K562 (cell line): ENCODE results near the gene ID2. TPM values are rescaled to one million over a fixed set of nuclear protein-coding genes. Genes with fewer than 3 reads are reported as not detected.

Source experiments
- ATAC-seq: fragments of 200-7000 bp; cut with Tn5 transposase; 3 replicates; pipeline ENCODE4 v1.9.1; 2020; ENCODE audit warnings: moderate library complexity
- BruUV-seq: library from RNA; stranded (reverse); fragments of 400-500 nt; replicated peaks from 2 replicates; lab custom pipeline; 2021; lab: Mats Ljungman, UMichigan
- CTCF ChIA-PET: fragments of 300-600 bp; formaldehyde crosslinking; extraction: SDS; loops from one replicate; lab custom pipeline; 2021; ENCODE audit warnings: low intra/inter-chr PET ratio; lab: Yijun Ruan, JAX
- POLR2A ChIA-PET: fragments of 300-600, 350-650 bp; sonication (Branson Sonifier 250); formaldehyde crosslinking; extraction: SDS; loops from one replicate; lab custom pipeline; 2021; ENCODE audit warnings: antibody characterized with exemption, inconsistent platforms; lab: Yijun Ruan, JAX
- DNase-seq, 4 experiments: peaks; one replicate each; pipeline versions ENCODE4 v3.0.0 to v3.0.0-alpha.2; 2011 to 2018; ENCODE audit warnings: low spot score in 3 of 4, mixed read lengths in 3 of 4; ENCODE audit errors: extremely low read depth in 1 of 4
- FAIRE-seq: peaks from 2 replicates; lab custom pipeline; 2011; peaks lifted over from hg19 to GRCh38; lab: Jason Lieb, UNC
- H2AFZ ChIP-seq: 2 replicates; pipeline ENCODE4 v1.6.0; 2011; ENCODE audit warnings: low read depth, low read length, control low read depth, inconsistent platforms
- H3K27ac ChIP-seq: fragments of 200-600 bp; 3 replicates; pipeline ENCODE4 v1.8.0; 2011; ENCODE audit warnings: low read depth, mild to moderate bottlenecking, control low read depth, inconsistent platforms, low read length, moderate library complexity, mixed read lengths; ENCODE audit errors: extremely low read depth
- H3K27me3 ChIP-seq, 2 experiments: fragments of 300-600 bp in 1 of 2; 2 replicates in 1 of 2; 3 replicates in 1 of 2; pipeline versions ENCODE4 v1.6.0 to v1.8.0; 2011; ENCODE audit warnings: inconsistent platforms in 2 of 2, low read length in 2 of 2, mild to moderate bottlenecking in 1 of 2, mixed read lengths in 1 of 2, moderate library complexity in 1 of 2; ENCODE audit not compliant: control insufficient read depth in 2 of 2, insufficient read depth in 2 of 2
- H3K36me3 ChIP-seq: fragments of 300-600 bp; 3 replicates; pipeline ENCODE4 v1.8.0; 2011; ENCODE audit warnings: mild to moderate bottlenecking, low read length, inconsistent platforms; ENCODE audit not compliant: control insufficient read depth, insufficient read depth
- H3K4me1 ChIP-seq, 2 experiments: fragments of 200-600 bp in 1 of 2; replicated peaks in 1 of 2; 2 replicates in 1 of 2; 3 replicates in 1 of 2; pipeline versions ENCODE4 v1.5.1 to v1.8.0; 2011; ENCODE audit warnings: inconsistent platforms in 2 of 2, low read length in 2 of 2, mild to moderate bottlenecking in 1 of 2, mixed read lengths in 1 of 2, moderate library complexity in 1 of 2; ENCODE audit not compliant: control insufficient read depth in 2 of 2, insufficient read depth in 2 of 2
- H3K4me2 ChIP-seq: 2 replicates; pipeline ENCODE4 v1.6.1; 2011; ENCODE audit warnings: low read length, control low read depth, inconsistent platforms, mixed read lengths; ENCODE audit not compliant: insufficient read depth
- H3K4me3 ChIP-seq: fragments of 200-600 bp; sonication (generic), shearing (Covaris generic); 2 replicates; pipeline ENCODE4 v1.5.1; 2016; ENCODE audit warnings: control low read depth, inconsistent platforms
- H3K79me2 ChIP-seq: fragments of 200-600 bp; 3 replicates; pipeline ENCODE4 v1.8.0; 2011; ENCODE audit warnings: low read length, inconsistent platforms; ENCODE audit not compliant: control insufficient read depth, insufficient read depth
- H3K9ac ChIP-seq, 2 experiments: 2 replicates each; pipeline versions ENCODE4 v1.6.0 to v1.6.1; 2011; ENCODE audit warnings: low read depth in 2 of 2, low read length in 2 of 2, control low read depth in 1 of 2, inconsistent platforms in 1 of 2, mild to moderate bottlenecking in 1 of 2, mixed read lengths in 1 of 2; ENCODE audit not compliant: insufficient read depth in 1 of 2
- H3K9me1 ChIP-seq: one replicate; pipeline ENCODE4 v1.6.0; 2011; ENCODE audit warnings: inconsistent platforms, mild to moderate bottlenecking, low read length, moderate library complexity; ENCODE audit not compliant: control insufficient read depth, insufficient read depth
- H3K9me3 ChIP-seq: replicated peaks from 2 replicates; pipeline ENCODE4 v1.5.1; 2011; ENCODE audit warnings: low read depth, low read length, inconsistent platforms; ENCODE audit not compliant: control insufficient read depth, insufficient read depth
- H4K20me1 ChIP-seq: replicated peaks from 2 replicates; pipeline ENCODE4 v1.6.1; 2011; ENCODE audit warnings: low read length, inconsistent platforms, mixed read lengths; ENCODE audit not compliant: control insufficient read depth, insufficient read depth
- CBFA2T3 ChIP-seq: fragments of 450-650 bp; IDR thresholded peaks from 2 replicates; pipeline ENCODE4 v1.6.1; 2017
- CREM ChIP-seq: IDR thresholded peaks from 2 replicates; pipeline ENCODE4 v1.6.1; 2014; ENCODE audit warnings: antibody characterized with exemption, low read depth
- EGR1 ChIP-seq: fragments of 450-650 bp; conservative IDR thresholded peaks from 2 replicates; pipeline ENCODE4 v1.6.1; 2017; ENCODE audit warnings: mild to moderate bottlenecking
- SP2 ChIP-seq: IDR thresholded peaks from 2 replicates; pipeline ENCODE4 v1.6.1; 2011; ENCODE audit warnings: mild to moderate bottlenecking, low read depth, low read length, moderate library complexity; ENCODE audit not compliant: poor library complexity, severe bottlenecking; ENCODE audit errors: extremely low read depth
- WGBS: fragments of 100-300 bp; shearing (Covaris generic); methylation state at CpG from one replicate; pipeline ENCODE4 v1.1.6; 2016; ENCODE audit warnings: low coverage, mixed read lengths; ENCODE audit not compliant: insufficient coverage; ENCODE audit errors: missing lambda C conversion rate; 5-methylcytosine and 5-hydroxymethylcytosine counted together
- in situ Hi-C: fragments of 300-500 bp; cut with MboI; formaldehyde crosslinking; loops from 4 replicates; pipeline ENCODE4 v1.15.0; 2018; ENCODE audit warnings: inconsistent platforms, mixed read lengths
- intact Hi-C: fragments of 100-400 bp; cut with micrococcal nuclease; formaldehyde crosslinking; loops from 2 replicates; pipeline ENCODE4 v1.14.2; 2022
- polyA plus RNA-seq, 8 experiments: library from polyadenylated mRNA; depleted of rRNA in 4 of 8; stranded (reverse) in 5 of 8; unstranded in 3 of 8; fragments of >200 nt; fragmentation: Nextera tagmentation in 2 of 8; fragmentation: Illumina TruSeq in 1 of 8; extraction: Ambion mirVana in 2 of 8; extraction: Trizol in 1 of 8; gene quantifications; 2 replicates each; pipeline versions ENCODE4 v1.2.1 to v1.2.3, GENCODE V29; 2011 to 2014; ENCODE audit warnings: inconsistent platforms in 1 of 8, missing spikeins in 1 of 8
- total RNA-seq, 7 experiments: library from RNA; depleted of rRNA in 6 of 7; stranded (reverse); fragments of >200 nt in 6 of 7; fragmentation: Illumina TruSeq in 2 of 7; extraction: Trizol in 2 of 7; gene quantifications; 2 replicates each; pipeline versions ENCODE4 v1.2.1 to v1.2.3, GENCODE V29; 2011 to 2021; ENCODE audit warnings: low replicate concordance in 1 of 7

Gene ID2
- total and polyA plus RNA-seq, 9 of the 15 experiments (the other 6 are each of a cell fraction or from before 2014, with no cell fraction given), result 8.0 to 35.7 (median 16.6) TPM

GRCh38 chr2:8633735-8634313, 48.0 kb upstream of the ID2 start:
- TF ChIP-seq CBFA2T3 (0 out of 2 replicates have a peak, but pooled peaks have one; percentile 13), CREM (0 out of 2 replicates have a peak, but pooled peaks have one; percentile 12), SP2 (no peak), EGR1 (peak; percentile 55)
- H3K36me3 ChIP-seq, result no peaks in the 10 kb centered on the region
- no peak overlapping the region for H3K4me3 ChIP-seq
- in situ Hi-C loops, result no loop called here
- H2AFZ ChIP-seq, result no peak overlapping the region
- ChIA-PET POLR2A (interaction anchor here (1.3 to 1.8 kb wide), 2 partner anchors 9 kb away, joined by 3 to 6 read pairs; no protein-coding TSS in a partner anchor), CTCF (no interaction called here)
- H3K9me3 ChIP-seq, result no peaks in the 10 kb centered on the region
- intact Hi-C loops, result no loop called here
- no peak overlapping the region for H3K4me2 ChIP-seq
- FAIRE-seq, result no peak
- no peak for ATAC-seq
- DNase-seq, result peak in 1 of 4 experiments; percentile 16
- no peaks in the 10 kb centered on the region for H4K20me1 ChIP-seq
- BruUV-seq, result no TSS peak
- peaks cover 1% of the 10 kb centered on the region for H3K9me1 ChIP-seq
- H3K27me3 ChIP-seq, result peaks cover 51 to 84% of the 10 kb centered on the region in 2 experiments
- 5% methylated on average over 14 of the region's 14 CpGs for WGBS
- no peaks in the 10 kb centered on the region for H3K79me2 ChIP-seq
- no peak overlapping the region for H3K27ac ChIP-seq
- peaks cover 0 to 18% of the 10 kb centered on the region in 2 experiments; a peak in 3 of 5 replicates for H3K4me1 ChIP-seq
- no peak overlapping the region for H3K9ac ChIP-seq
